Retina (tissue), 1 donor: ENCODE data around the gene LPCAT1.
"Not testable (repeated sequence)": the region's sequence is repeated elsewhere in the genome, so short reads cannot be mapped to it uniquely, and the experiment has no call there.

ENCODE experiments used
- DNase-seq: peaks from one replicate; pipeline ENCODE4 v3.0.0-alpha.2; 2016

LPCAT1 gene

DNA sequence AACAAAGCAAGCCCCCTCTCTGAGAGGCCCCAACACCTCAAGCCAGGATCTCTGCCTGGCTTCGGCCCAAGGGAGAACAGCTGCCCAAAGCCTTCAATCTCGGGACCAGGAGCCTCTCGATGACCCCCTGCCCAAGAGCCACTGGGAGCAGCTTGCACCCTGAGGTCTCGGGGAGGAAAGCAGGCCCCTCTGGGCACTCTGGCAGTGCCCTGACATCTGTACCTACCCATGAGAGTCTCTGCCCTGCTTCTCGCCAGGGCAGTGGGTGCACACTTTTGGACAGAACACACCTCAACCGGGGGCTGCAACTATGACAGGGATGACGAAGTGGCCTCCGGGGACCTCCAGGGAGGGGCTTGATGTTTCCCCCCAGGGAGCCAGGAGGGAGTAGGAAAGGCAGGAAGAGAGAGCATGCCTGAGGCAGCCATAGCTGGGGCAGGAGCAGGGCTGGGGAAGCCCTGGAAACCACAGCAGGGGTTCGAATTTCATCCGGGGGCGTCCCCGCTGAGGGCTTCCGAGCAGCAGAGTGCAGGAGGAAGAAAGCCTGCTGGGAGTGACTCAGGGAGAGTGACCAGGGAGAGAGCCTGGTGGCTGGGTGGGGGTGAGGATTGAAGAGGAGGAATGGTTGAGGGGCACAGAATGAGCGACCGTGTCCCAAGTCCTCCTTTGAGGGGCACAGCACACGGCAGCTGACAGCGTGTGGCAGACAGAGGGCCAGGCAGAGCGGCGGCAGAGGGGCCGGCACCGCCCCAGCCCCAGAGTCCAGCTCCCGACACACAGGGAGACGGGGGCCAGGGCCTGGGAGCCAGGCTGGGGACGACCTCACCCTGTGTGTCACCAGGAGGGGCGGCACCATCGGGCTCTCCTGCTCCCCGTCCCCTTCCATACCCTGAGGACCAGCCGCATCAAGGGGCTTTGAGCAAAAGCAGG lies 1.8 kb downstream of the LPCAT1 start:
- DNase-seq: peak; percentile 43

DNA sequence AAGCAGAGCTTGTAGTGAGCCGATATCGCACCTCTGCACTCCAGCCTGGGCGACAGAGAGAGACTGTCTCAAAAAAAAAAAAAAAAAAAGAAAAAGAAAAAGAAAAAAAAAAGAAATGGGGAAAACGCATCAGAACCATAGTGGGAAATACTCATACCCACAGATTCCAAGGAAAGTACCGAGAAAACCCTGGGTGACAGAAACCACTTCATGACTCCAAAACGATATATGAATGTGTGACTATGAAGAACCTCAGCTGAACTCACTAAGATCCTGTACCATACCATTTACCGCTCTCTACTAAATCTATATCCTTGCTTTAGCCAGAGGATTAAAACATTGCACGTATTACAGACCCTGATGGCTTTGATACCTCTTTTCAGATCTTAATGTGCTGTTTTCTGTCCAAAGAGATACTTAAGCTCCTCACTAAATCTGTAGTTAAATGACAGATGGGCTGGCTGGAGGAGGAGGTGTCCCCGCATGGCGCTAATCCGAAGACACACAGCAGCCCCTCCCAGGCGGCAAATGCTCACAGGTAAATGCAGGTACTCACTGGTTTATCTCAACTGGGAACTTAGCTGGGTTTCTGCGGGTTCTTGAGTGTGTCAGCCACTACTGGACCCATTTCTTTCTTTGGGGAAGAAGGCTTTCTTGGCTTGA lies 2.8 kb downstream of the LPCAT1 start:
- DNase-seq: no peak

DNA sequence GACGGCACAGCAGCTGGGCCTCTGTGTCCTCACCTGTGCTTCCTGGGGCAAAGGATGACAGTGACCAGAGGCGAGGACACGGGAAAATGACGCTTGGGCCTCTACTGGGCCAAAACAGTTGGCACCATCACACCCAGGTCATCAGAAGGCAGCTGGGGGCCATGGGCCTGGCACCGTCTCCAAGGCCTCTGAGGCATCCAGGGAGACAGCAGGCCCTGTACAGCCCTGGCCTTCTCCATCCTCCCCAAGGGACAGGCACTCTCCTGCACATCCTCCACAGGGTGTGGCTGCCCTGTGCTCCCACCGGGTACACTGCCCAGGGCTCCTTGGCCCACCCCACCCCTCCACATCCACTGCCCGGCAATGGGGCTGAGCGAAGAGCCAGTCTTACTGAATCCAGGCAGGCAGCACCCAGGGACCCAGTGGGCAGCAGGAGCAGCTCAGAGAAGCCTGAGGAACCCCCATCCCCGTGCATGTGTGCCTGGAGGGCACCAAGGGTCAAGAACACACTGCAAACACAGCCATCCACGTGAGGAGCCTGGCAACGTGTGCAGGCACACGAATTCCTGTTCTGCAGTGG lies 4.0 kb downstream of the LPCAT1 start:
- DNase-seq: no peak

DNA sequence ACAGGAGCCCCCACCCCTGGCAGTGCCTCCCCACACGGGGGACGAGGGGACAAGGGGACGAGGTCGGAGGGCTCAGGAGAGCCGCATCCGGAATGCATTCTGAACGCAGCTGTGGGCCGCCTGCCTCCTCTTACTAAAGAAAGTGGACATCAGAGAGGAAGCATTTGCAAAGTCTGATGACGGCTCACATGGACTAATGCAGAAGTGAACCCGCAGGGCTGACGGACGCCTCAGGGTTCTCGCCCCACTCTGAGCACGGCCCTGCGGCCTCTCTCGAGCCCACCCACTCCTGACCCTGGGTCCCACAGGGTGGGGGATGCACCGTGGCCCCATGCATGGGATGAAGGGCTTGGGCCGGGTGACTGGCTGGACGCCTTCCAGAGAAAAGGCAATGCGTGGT lies 5.9 kb downstream of the LPCAT1 start:
- DNase-seq: no peak

GRCh38 chr5:1516615-1517601 lies 6.9 kb downstream of the LPCAT1 start:
- DNase-seq: no peak

DNA sequence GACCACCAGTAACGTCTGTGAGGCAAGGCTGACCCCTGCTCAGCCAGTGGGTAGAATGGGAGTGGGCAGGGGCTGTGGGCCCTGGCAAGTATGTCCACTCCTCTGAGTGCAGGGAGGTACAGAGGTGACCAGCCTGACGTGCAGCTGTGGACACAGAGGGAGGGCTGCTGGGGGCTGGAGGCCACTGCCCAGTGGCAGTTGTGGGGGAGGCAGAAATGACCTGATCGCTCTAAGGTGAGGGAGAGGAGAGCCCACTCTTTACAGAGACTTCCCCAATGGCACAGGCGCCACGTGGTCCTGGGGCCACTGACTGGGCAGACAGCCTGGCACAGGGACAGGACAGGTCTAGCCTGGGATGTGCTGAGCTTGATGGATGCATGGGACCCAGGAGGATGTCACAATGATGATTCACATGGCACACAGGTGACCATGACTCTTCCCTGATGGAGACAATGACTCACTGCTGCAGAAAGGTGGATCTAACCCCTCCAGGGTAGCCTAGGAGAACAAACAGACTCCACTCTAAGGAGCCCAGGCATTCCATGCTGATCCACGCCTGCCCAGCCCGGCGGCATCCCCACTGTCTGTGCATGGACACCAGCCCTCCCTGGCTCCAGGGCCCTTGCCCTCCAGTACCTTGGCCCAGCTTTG lies 7.7 kb downstream of the LPCAT1 start:
- no peak for DNase-seq

DNA sequence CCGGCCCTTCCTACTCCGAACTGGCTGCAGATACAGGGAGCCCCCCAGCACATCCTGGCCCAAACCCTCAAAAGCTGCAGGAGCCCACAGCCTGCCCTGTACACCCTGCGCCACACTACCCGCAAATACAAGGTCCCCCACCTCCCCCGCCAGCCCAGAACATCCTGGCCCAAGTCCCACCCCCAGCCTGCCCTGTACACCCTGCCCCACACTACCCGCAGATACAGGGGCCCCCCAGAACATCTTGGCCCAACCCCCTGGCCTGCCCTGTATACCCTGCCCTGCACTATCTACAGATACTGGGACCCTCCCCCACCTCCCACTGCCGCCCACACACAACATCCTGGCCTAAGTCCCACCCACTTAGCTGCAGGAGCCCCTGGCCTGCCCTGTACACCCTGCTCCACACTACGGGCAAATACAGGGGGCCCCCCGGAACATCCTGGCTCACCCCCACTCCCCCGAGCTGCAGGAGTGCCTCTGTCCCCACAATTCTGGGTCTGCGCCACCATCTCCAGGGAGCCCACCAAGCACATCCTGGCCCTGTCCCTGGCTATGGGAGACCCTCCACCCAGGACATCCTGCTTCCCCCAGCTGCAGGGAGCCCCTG lies 8.3 kb downstream of the LPCAT1 start:
- no peak for DNase-seq

- not testable (repeated sequence) for DNase-seq
Measured at GRCh38 chr5:1514819-1515310, 8.9 kb downstream of the LPCAT1 start.

DNA sequence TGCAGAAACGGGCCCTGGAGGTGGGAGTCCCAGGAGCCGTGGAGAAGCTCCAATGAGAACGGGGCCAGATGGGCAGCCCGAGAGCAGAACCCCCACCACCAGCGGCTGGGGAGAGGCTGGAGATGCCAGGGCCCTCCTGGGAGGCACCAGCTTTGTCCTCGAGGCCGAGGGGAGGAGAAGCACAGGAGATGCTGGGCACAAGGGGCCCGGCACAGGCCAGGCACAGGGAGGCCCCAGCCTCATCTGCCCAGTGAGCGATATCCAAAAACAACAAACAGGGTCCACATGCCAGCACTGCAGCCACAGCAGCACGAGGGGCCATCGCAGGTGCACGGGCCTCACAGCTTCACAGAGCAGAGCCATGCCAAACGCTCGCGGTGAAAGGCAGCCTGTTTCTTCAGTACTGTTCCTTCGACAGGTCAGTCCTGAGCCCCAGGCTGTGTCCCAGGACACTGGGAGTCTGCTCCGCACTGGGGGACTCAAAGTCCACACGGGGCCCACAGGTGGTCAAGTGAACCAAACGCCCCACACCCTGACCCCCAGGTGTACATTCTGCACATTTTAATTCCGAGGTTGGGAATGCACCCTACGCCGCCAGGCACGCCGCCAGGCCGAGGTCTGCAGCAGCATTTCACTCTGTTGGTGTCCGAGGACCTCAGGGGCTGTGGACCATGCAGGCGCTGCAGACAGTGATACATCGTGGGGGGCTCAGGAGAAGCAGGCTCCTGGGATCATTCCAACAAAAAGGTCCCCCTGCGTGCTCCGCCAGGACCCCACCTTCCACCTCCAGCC lies 9.5 kb downstream of the LPCAT1 start:
- no peak for DNase-seq

GRCh38 chr5:1513326-1514026 lies 10.3 kb downstream of the LPCAT1 start:
- no peak for DNase-seq

DNA sequence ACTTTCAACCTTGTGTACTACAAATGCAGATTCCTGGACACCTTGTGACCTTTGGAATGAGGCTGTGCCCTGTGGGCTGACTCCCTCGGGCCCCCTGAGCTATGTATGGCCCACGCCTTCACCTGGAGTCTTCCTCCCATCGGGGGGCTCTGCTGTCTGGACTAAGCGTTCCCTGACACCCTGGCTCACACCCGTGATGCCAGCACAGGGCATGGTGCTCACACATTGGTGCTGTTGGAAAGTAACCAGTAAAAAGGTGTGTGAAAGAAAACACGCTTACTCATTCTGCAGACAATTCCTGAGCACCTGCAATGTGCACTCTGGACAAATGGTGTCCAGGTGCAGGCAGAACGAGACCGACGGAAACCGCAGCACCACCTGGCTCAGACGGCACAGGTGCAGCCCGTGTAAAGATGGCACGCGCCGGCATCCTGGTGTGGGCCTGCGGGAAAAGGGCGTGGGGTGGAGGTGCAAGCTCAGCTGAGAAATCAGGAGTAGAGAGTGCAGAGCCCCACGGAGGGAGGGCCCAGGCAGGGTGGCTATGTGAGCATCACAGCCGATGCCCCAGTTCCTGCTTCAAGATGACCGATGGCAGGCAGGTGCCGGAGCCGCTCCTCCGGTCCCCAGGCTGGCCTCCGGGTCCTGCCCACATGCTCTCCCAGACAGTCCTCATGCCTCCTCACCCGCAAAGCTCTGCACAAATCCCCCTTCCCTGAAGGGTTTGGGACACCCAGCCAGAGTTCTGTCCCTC lies 11.0 kb downstream of the LPCAT1 start:
- no peak for DNase-seq

DNA sequence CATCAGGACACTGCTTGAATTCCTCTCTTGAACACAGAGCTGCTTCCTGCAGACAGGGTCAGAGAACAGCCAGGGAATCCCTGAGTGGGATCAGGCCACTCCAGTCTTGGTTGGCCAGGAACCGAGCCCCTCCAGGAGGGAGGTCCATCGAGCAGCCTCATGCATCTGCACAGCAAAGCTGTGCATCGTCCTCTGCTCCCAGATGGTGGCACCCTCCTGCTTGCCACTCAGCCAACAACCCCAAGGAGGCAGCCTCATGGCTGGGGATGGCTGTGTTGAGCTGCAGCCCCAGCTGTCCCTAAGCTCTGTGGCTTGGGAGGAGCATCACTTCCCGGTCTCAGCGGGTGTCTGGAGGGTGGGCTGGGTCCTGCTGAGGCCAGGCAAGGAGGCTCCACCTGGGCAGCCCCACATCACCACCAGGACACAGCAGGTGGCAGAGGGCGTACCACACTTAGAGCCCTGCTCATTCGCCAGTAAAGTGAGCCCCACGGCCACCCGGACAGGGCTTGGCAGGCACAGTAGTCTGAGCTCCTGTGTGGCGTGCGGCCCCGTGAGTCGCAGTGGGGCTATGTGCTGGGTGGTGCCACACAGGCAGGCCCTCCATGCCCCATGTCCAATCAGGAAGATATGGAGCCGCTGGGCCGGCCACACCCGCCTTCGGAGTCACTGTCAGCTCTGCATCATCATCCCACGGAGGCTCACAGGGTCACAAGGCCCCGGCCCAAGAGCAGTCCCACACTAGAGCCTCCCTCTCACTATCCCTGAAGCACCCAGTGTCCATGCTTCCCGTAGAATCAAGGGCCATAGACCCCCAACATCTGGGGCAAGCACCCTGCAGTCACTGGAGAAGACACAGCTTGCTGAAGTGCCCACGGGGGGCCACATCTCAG lies 11.9 kb downstream of the LPCAT1 start:
- no peak for DNase-seq

- no peak for DNase-seq
Measured at GRCh38 chr5:1511048-1511447, 12.7 kb downstream of the LPCAT1 start.

DNA sequence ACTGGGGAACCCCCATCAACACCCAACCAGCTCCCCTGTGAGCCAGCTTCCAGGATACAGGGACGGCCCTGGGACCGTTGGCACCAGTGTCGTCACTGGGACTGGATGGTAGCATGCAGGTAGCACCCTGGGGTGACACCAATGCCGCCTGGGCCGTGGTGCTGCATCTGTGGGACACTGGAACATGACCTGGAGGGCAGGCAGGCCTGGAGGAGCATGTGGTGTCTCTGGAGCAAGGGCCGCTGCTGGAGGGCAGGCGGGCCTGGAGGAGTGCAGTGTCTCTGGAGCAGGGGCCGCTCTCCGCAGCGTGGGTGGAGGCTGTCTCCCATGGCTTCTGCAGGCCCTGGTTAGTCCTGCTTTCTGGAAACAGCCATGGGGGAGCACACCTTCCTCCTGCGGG lies 13.1 kb downstream of the LPCAT1 start:
- no peak for DNase-seq

- no peak for DNase-seq
Measured at GRCh38 chr5:1510151-1510561, 13.6 kb downstream of the LPCAT1 start.

- DNase-seq: no peak
Measured at GRCh38 chr5:1509346-1510085, 14.2 kb downstream of the LPCAT1 start.

DNA sequence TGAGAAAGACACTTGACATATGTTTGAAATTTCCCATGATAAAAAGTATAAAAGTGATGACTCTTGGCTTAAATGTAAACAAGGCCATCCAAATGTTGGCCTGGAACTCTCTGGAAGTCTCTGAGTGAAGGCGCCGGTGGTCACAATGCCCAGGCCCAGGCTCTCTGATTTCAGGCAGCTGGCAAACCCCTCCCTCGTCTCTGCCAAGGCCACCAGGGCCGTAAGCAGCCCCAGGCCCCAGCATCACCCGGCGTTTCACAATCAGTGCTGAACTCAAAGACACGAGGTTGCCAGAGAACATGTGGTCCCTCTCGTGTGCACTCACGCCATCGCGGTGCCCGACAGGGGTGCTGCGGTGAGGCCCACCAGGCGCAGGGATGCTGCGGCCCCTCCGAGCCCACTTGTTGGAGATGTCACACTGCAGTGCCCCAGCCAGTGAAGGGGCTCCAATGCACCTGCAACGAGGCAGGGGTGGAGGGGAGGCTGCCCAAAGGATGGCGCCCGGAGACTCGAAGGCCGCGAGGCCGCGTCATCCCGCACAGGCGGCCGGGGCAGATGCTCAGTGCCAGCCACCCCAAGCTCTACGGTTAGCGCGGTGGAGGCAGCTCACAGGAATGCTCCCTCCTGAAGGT lies 15.0 kb downstream of the LPCAT1 start:
- DNase-seq: no peak
